ENCODE data around the gene STARD3NL.
"Not testable (repeated sequence)": the region's sequence is repeated elsewhere in the genome, so short reads cannot be mapped to it uniquely, and the experiment has no call there.

The STARD3NL gene

GRCh38 chr7:38224392-38224791 is 46.3 kb downstream of the STARD3NL start:
- no peak for DNase-seq (ENCODE audit: low read depth, low spot score)
- in situ Hi-C loops (cut with HindIII; ENCODE audit: low sequenced_read_pairs) = loop anchor here (25.0 kb wide), 1 partner anchor 312 kb away; the partner anchor contains the start of genes EPDR1 and SFRP4
- TF ChIP-seq CTCF (IDR thresholded peaks at IDR 0.05; ENCODE audit: low read depth, low read length) = no peak
- no peak overlapping the region for H3K4me3 ChIP-seq (ENCODE audit: low read depth, low read length)

GRCh38 chr7:38229386-38229785 is 51.3 kb downstream of the STARD3NL start:
- no peak overlapping the region for H3K4me3 ChIP-seq (ENCODE audit: low read depth, low read length)
- DNase-seq (ENCODE audit: low read depth, low spot score) = peak; percentile 79
- in situ Hi-C loops (cut with HindIII; ENCODE audit: low sequenced_read_pairs) = no loop called here
- no peak for TF ChIP-seq CTCF (IDR thresholded peaks at IDR 0.05; ENCODE audit: low read depth, low read length)

GRCh38 chr7:38229884-38230642 is 52.0 kb downstream of the STARD3NL start:
- no peak for TF ChIP-seq CTCF (IDR thresholded peaks at IDR 0.05; ENCODE audit: low read depth, low read length)
- no peak overlapping the region for H3K4me3 ChIP-seq (ENCODE audit: low read depth, low read length)
- no peak for DNase-seq (ENCODE audit: low read depth, low spot score)
- in situ Hi-C loops (cut with HindIII; ENCODE audit: low sequenced_read_pairs) = no loop called here

GRCh38 chr7:38232502-38233366 is 54.7 kb downstream of the STARD3NL start:
- peak; percentile 72 for DNase-seq (ENCODE audit: low read depth, low spot score)
- H3K4me3 ChIP-seq (ENCODE audit: low read depth, low read length) = no peak overlapping the region
- TF ChIP-seq CTCF (IDR thresholded peaks at IDR 0.05; ENCODE audit: low read depth, low read length) = no peak
- in situ Hi-C loops (cut with HindIII; ENCODE audit: low sequenced_read_pairs) = no loop called here

- in situ Hi-C loops (cut with HindIII; ENCODE audit: low sequenced_read_pairs); H3K4me3 ChIP-seq (ENCODE audit: low read depth, low read length); DNase-seq (ENCODE audit: low read depth, low spot score): not testable (repeated sequence)
These were observed 56.7 kb downstream of the STARD3NL start for GRCh38 chr7:38234759-38235158.

GRCh38 chr7:38235606-38236005 is 57.6 kb downstream of the STARD3NL start:
- DNase-seq (ENCODE audit: low read depth, low spot score) = no peak
- in situ Hi-C loops (cut with HindIII; ENCODE audit: low sequenced_read_pairs) = no loop called here
- H3K4me3 ChIP-seq (ENCODE audit: low read depth, low read length) = no peak overlapping the region
- TF ChIP-seq CTCF (IDR thresholded peaks at IDR 0.05; ENCODE audit: low read depth, low read length) = no peak

GRCh38 chr7:38239129-38239528 is 61.1 kb downstream of the STARD3NL start:
- DNase-seq (ENCODE audit: low read depth, low spot score); in situ Hi-C loops (cut with HindIII; ENCODE audit: low sequenced_read_pairs): not testable (repeated sequence)

More at GRCh38 chr7:38239129-38239528, 61.1 kb downstream of the STARD3NL start:
- not testable (repeated sequence) for H3K4me3 ChIP-seq (ENCODE audit: low read depth, low read length)
